ENCODE data around the gene FNDC3A.

DNA sequence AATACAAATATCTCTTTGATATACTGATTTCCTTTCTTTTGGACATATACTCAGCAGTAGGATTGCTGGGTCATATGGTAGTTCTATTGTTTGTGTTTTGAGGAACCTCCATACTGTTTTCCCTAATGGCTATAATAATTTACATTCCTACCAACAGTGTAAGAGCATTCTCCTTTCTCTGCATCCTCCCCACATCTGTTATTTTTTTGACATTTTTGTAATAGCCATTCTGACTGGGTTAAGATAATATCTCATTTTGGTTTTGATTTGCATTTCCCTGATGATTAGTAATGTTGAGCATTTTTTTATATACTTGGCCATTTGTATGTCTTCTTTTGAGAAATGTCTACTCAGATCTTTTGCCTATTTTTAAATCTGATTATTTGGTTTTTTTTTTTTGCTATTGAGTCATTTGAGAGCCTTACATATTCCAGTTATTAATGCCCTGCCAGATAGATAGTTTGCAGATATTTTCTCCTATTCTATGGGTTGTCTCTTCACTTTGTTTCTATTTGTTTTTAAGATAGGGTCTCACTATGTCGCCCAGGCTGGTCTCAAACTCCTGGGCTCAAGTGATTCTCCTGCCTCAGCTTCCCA lies 95.7 kb downstream of the FNDC3A start:
- TF ChIP-seq, protein P1, sequence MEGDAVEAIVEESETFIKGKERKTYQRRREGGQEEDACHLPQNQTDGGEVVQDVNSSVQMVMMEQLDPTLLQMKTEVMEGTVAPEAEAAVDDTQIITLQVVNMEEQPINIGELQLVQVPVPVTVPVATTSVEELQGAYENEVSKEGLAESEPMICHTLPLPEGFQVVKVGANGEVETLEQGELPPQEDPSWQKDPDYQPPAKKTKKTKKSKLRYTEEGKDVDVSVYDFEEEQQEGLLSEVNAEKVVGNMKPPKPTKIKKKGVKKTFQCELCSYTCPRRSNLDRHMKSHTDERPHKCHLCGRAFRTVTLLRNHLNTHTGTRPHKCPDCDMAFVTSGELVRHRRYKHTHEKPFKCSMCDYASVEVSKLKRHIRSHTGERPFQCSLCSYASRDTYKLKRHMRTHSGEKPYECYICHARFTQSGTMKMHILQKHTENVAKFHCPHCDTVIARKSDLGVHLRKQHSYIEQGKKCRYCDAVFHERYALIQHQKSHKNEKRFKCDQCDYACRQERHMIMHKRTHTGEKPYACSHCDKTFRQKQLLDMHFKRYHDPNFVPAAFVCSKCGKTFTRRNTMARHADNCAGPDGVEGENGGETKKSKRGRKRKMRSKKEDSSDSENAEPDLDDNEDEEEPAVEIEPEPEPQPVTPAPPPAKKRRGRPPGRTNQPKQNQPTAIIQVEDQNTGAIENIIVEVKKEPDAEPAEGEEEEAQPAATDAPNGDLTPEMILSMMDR (conservative IDR thresholded peaks at IDR 0.05): no peak
- no peak for TF ChIP-seq EZH2 (IDR thresholded peaks at IDR 0.05; ENCODE audit: low read depth)

Data from PC-9 (cell line).